ENCODE data around the gene SUDS3.

The SUDS3 gene

DNA sequence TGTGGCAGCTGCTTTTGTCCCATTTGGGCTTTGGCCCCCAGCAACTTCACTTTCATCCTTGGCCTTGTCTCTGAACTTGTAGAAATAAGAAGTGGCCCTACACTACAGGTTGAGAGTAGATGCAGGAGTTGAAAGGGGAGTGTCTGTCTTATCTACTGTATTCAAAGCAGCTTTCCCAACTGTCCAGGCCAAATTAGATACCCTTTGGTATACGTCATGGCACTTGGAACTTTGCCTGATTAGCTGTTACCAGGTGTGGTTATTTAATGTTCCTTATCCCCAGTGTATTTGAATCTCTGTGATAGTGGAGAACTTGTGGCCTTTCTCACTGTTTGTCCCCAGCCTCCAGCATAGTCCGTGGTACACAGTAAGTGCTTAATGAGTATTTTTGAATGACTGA, 33.5 kb downstream of the SUDS3 start:
- Mint-ChIP-seq H3K4me3 (no peak overlapping the region), H3K36me3 (ENCODE audit: low read depth) (peaks cover 70% of the 10 kb centered on the region), H3K4me1 (peaks cover 8% of the 10 kb centered on the region), H3K27me3 (ENCODE audit: low read depth, poor library complexity) (no peaks in the 10 kb centered on the region), H3K9me3 (no peaks in the 10 kb centered on the region), H3K27ac (no peak overlapping the region)
- no peak for DNase-seq
- TF ChIP-seq CTCF (IDR thresholded peaks at IDR 0.05): no peak

DNA sequence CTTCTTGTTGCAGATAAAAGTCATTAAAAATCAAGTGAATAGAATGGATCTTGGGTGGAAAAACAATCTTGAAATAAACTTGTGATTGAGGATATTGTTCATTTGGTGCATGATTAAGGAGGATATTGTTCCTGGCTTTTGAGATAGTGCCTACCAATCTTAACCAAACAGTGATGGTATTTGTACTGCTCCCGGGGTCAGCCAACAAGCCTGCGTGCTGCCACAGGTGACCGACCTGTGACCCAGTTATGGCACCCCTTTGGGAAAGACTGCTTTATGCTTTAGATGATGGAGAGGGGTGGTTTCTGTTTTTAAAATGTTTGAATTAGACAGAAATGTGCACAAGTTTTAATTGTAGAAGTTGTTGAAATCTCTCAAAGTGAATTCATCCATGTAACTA, 41.6 kb downstream of the SUDS3 start:
- no peak for TF ChIP-seq CTCF (IDR thresholded peaks at IDR 0.05)
- peaks cover 56% of the 10 kb centered on the region for H3K36me3 Mint-ChIP-seq (ENCODE audit: low read depth)
- no peaks in the 10 kb centered on the region for H3K9me3 Mint-ChIP-seq
- H3K27me3 Mint-ChIP-seq (ENCODE audit: low read depth, poor library complexity): no peaks in the 10 kb centered on the region
- H3K27ac Mint-ChIP-seq: no peak overlapping the region
- no peaks in the 10 kb centered on the region for H3K4me1 Mint-ChIP-seq
- no peak for DNase-seq
- H3K4me3 Mint-ChIP-seq: no peak overlapping the region

GRCh38 chr12:118418385-118419057, 42.2 kb downstream of the SUDS3 start:
- Mint-ChIP-seq H3K36me3 (ENCODE audit: low read depth) (peaks cover 50% of the 10 kb centered on the region), H3K9me3 (no peaks in the 10 kb centered on the region), H3K4me3 (no peak overlapping the region), H3K27ac (no peak overlapping the region), H3K27me3 (ENCODE audit: low read depth, poor library complexity) (no peaks in the 10 kb centered on the region), H3K4me1 (no peaks in the 10 kb centered on the region)
- no peak for TF ChIP-seq CTCF (IDR thresholded peaks at IDR 0.05)
- no peak for DNase-seq

GRCh38 chr12:118420673-118421072, 44.3 kb downstream of the SUDS3 start:
- no peak for DNase-seq
- H3K9me3 Mint-ChIP-seq: no peaks in the 10 kb centered on the region
- no peak overlapping the region for H3K27ac Mint-ChIP-seq
- no peak overlapping the region for H3K4me3 Mint-ChIP-seq
- no peak for TF ChIP-seq CTCF (IDR thresholded peaks at IDR 0.05)
- H3K27me3 Mint-ChIP-seq (ENCODE audit: low read depth, poor library complexity): no peaks in the 10 kb centered on the region
- peaks cover 29% of the 10 kb centered on the region for H3K36me3 Mint-ChIP-seq (ENCODE audit: low read depth)
- H3K4me1 Mint-ChIP-seq: no peaks in the 10 kb centered on the region

GRCh38 chr12:118424884-118425283, 48.5 kb downstream of the SUDS3 start:
- no peak for TF ChIP-seq CTCF (IDR thresholded peaks at IDR 0.05)
- Mint-ChIP-seq H3K4me3 (no peak overlapping the region), H3K36me3 (ENCODE audit: low read depth) (no peaks in the 10 kb centered on the region), H3K4me1 (no peaks in the 10 kb centered on the region), H3K9me3 (no peaks in the 10 kb centered on the region), H3K27ac (no peak overlapping the region), H3K27me3 (ENCODE audit: low read depth, poor library complexity) (no peaks in the 10 kb centered on the region)
- no peak for DNase-seq

GRCh38 chr12:118425364-118425763, 49.0 kb downstream of the SUDS3 start:
- no peaks in the 10 kb centered on the region for H3K9me3 Mint-ChIP-seq
- no peak overlapping the region for H3K27ac Mint-ChIP-seq
- no peak overlapping the region for H3K4me3 Mint-ChIP-seq
- DNase-seq: no peak
- no peak for TF ChIP-seq CTCF (IDR thresholded peaks at IDR 0.05)
- H3K4me1 Mint-ChIP-seq: no peaks in the 10 kb centered on the region
- no peaks in the 10 kb centered on the region for H3K27me3 Mint-ChIP-seq (ENCODE audit: low read depth, poor library complexity)
- H3K36me3 Mint-ChIP-seq (ENCODE audit: low read depth): no peaks in the 10 kb centered on the region

All from nephron progenitor cell (in vitro differentiated cells).